Pancreas (tissue), 10 donors: ENCODE measurements around the gene TBC1D22B. TPM values are rescaled to one million over a fixed set of nuclear protein-coding genes. Genes with fewer than 3 reads are reported as not detected.

ENCODE experiments used
- ATAC-seq, 4 donors: fragments of 200-7000 bp; cut with Tn5 transposase; one replicate each; pipeline versions ENCODE4 v1.8.0 to v1.9.1; 2020; ENCODE audit warnings: mild to moderate bottlenecking in 4 of 4, moderate library complexity in 4 of 4
- DNase-seq, 6 donors: peaks; one replicate each; pipeline ENCODE4 v3.0.0-alpha.2; 2020
- FAIRE-seq: peaks from 2 replicates; lab custom pipeline; 2012; peaks lifted over from hg19 to GRCh38; lab: Jason Lieb, UNC
- H3K27ac ChIP-seq, 4 donors: fragments of 200-600 bp; sonication (generic); 1 replicate in 3 of 4; 2 replicates in 1 of 4; pipeline versions ENCODE4 v1.5.0 to v1.8.0; 2020
- H3K27me3 ChIP-seq, 4 donors: fragments of 200-600 bp; one replicate each; pipeline ENCODE4 v1.8.0; 2021
- H3K36me3 ChIP-seq, 3 donors: fragments of 200-600 bp; sonication (generic) in 1 of 3; one replicate each; pipeline versions ENCODE4 v1.5.0 to v1.8.0; 2020 to 2021
- H3K4me1 ChIP-seq, 3 donors: fragments of 200-600 bp; one replicate each; pipeline ENCODE4 v1.8.0; 2021
- H3K4me3 ChIP-seq, 4 donors: fragments of 200-600 bp; sonication (generic) in 2 of 4; one replicate each; pipeline versions ENCODE4 v1.5.0 to v1.8.0; 2020 to 2021
- H3K9me3 ChIP-seq, 4 donors: fragments of 200-600 bp; one replicate each; pipeline ENCODE4 v1.8.0; 2021
- CTCF ChIP-seq, 4 donors: fragments of 200-600 bp; sonication (generic) in 3 of 4; IDR thresholded peaks; one replicate each; pipeline versions ENCODE4 v1.5.0 to v1.8.0; 2021; ENCODE audit warnings: antibody characterized with exemption in 4 of 4
- WGBS, 2 donors: extraction: QIAGEN DNeasy Blood & Tissue Kit; methylation state at CpG; one replicate each; pipeline ENCODE4 v1.1.7; 2013; 5-methylcytosine and 5-hydroxymethylcytosine counted together
- intact Hi-C, 3 donors: fragments of 100-400 bp; cut with DNase I; formaldehyde crosslinking; loops; one replicate each; pipeline versions ENCODE4 v1.11.1 to v1.14.2; 2022
- polyA plus RNA-seq, 2 donors: library from polyadenylated mRNA; stranded (reverse); fragments of 200-250 nt; gene quantifications; one replicate each; pipeline ENCODE4 v1.2.3, GENCODE V29; 2013
- total RNA-seq, 6 donors: library from RNA; stranded (reverse); fragmentation: NEBNext Ultra II Directional in 4 of 6; extraction: Animal tissue kit (Norgen Biotek cat#: 25700) in 4 of 6; gene quantifications; one replicate each; pipeline versions ENCODE4 v1.2.1 to v1.2.4, GENCODE V29; 2021 to 2023
- donor health status: healthy with polysubstance abuse.
- donor health status: DM: no; HTN: no; CAD: no; lungs with moderate emphysema.
- donor health status: DM: no; HTN: no; CAD: no.
- donor health status: control.
- donor health status: control.
- donor health status: Bipolar disorder and iron deficiency.
- donor health status: DM: yes; HTN: yes; CAD: no.
- donor health status: DM: no; HTN: no; CAD: no.
- donor health status: DM: no; HTN: no; CAD: no.
- donor health status: DM: yes; HTN: yes; CAD: no.

The TBC1D22B gene
- total and polyA plus RNA-seq, 8 donors: 4.3 to 9.0 (median 6.0) TPM

DNA sequence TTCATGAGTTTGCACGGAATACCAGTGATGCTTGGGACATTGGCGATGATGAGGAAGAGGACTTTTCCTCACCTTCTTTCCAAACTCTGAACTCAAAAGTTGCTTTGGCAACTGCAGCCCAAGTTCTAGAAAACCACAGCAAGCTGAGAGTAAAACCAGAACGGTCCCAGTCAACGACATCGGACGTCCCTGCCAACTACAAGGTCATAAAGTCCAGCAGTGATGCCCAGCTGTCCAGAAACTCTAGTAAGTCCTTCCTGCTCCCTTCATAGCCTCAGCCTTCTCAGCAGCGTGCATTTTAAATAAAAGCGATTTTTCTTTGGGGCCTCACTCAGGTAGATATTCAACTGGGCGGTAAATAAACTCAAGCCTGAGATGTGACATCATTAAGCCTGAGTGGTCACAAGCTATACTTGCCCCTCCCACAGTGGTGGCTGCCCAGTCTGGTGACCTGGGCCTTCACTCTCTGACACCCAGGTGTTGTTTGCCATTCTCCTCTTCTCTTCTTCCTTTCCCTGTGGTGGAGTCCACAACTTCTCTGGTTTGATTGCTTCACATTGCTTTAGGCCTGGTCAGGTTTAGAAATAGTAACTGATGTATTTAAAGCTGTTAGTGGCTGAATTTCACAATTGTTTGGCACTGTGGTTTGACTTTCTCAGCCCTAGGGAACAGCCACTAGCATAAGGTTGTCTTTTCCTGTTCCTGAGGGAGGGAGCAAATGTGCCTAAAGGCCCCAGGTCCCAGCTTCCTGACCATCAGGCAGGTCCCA is 22.0 kb downstream of the TBC1D22B start:
- Histone ChIP-seq H3K36me3 (peaks cover 0 to 25% (median 5%) of the 10 kb centered on the region in 3 donors), H3K27me3 (no peaks in the 10 kb centered on the region), H3K4me1 (peaks cover 0 to 19% (median 13%) of the 10 kb centered on the region in 3 donors), H3K4me3 (no peak overlapping the region), H3K9me3 (no peaks in the 10 kb centered on the region), H3K27ac (no peak overlapping the region)
- intact Hi-C loops: no loop called here
- ATAC-seq: peak in 1 of 4 donors; percentile 20
- WGBS, 2 donors: 81 to 86% methylated on average over 9 of the region's 9 CpGs
- FAIRE-seq: no peak
- DNase-seq: no peak
- no peak for TF ChIP-seq CTCF (IDR thresholded peaks at IDR 0.05)

GRCh38 chr6:37280162-37280887 is 22.8 kb downstream of the TBC1D22B start:
- Histone ChIP-seq H3K9me3 (no peaks in the 10 kb centered on the region), H3K27ac (no peak overlapping the region), H3K27me3 (no peaks in the 10 kb centered on the region), H3K36me3 (peaks cover 0 to 25% (median 9%) of the 10 kb centered on the region in 3 donors), H3K4me3 (no peak overlapping the region), H3K4me1 (peaks cover 0 to 19% (median 13%) of the 10 kb centered on the region in 3 donors)
- intact Hi-C loops: no loop called here
- no peak for DNase-seq
- 87 to 88% methylated on average over 8 of the region's 8 CpGs for WGBS, 2 donors
- no peak for FAIRE-seq
- no peak for TF ChIP-seq CTCF (IDR thresholded peaks at IDR 0.05)
- no peak for ATAC-seq

GRCh38 chr6:37282371-37282770 is 24.8 kb downstream of the TBC1D22B start:
- ATAC-seq (no peak), FAIRE-seq (no peak), DNase-seq (no peak)
- WGBS, 2 donors: 77 to 87% methylated on average over 2 of the region's 2 CpGs
- TF ChIP-seq CTCF (IDR thresholded peaks at IDR 0.05): no peak
- H3K27me3 ChIP-seq: no peaks in the 10 kb centered on the region
- peaks cover 0 to 39% (median 9%) of the 10 kb centered on the region in 3 donors for H3K36me3 ChIP-seq
- no peaks in the 10 kb centered on the region for H3K9me3 ChIP-seq
- intact Hi-C loops: no loop called here
- H3K4me3 ChIP-seq: no peak overlapping the region
- no peak overlapping the region for H3K27ac ChIP-seq
- peaks cover 0 to 19% (median 13%) of the 10 kb centered on the region in 3 donors for H3K4me1 ChIP-seq

GRCh38 chr6:37283268-37283667 is 25.7 kb downstream of the TBC1D22B start:
- no peak for FAIRE-seq
- Histone ChIP-seq H3K9me3 (no peaks in the 10 kb centered on the region), H3K4me3 (no peak overlapping the region), H3K36me3 (peaks cover 0 to 42% (median 9%) of the 10 kb centered on the region in 3 donors), H3K4me1 (peaks cover 0 to 19% (median 6%) of the 10 kb centered on the region in 3 donors), H3K27ac (no peak overlapping the region), H3K27me3 (no peaks in the 10 kb centered on the region)
- DNase-seq: no peak
- no peak for TF ChIP-seq CTCF (IDR thresholded peaks at IDR 0.05)
- intact Hi-C loops: no loop called here
- 56 to 76% methylated on average over 3 of the region's 3 CpGs for WGBS, 2 donors
- no peak for ATAC-seq
